SK-N-MC (cell line): ENCODE measurements around the gene TRIM44.

Source experiments
- EZH2 ChIP-seq: fragments of 200-600 bp; sonication (generic); IDR thresholded peaks from one replicate; pipeline ENCODE4 v1.6.1; 2017; ENCODE audit warnings: antibody characterized with exemption
- POLR2AphosphoS5 ChIP-seq: IDR thresholded peaks from 2 replicates; pipeline ENCODE4 v1.6.1; 2012; ENCODE audit warnings: mild to moderate bottlenecking, low read depth, low read length, borderline replicate concordance

GRCh38 chr11:35650006-35650405 is 12.6 kb upstream of the TRIM44 start:
- TF ChIP-seq EZH2 (no peak), POLR2AphosphoS5 (no peak)
